ENCODE data around the gene SHROOM2.

SHROOM2 gene

GRCh38 chrX:9861711-9862110 lies 75.5 kb downstream of the SHROOM2 start:
- H3K4me1 ChIP-seq (ENCODE audit: control insufficient read depth, insufficient read depth, low read depth, low read length), result peaks cover 16% of the 10 kb centered on the region
- no peak overlapping the region for H2BK15ac ChIP-seq (ENCODE audit: low read depth, poor library complexity, severe bottlenecking)
- no peak overlapping the region for H3K4ac ChIP-seq (ENCODE audit: low read depth in 1 of 2, low read length in 2 of 2)
- peaks cover 0 to 10% of the 10 kb centered on the region in 2 experiments for H3K36me3 ChIP-seq (ENCODE audit: control insufficient read depth in 1 of 2, insufficient read depth in 2 of 2, low read depth in 1 of 2, low read length in 2 of 2)
- no peak overlapping the region for H3K9ac ChIP-seq (ENCODE audit: low read length)
- H3K18ac ChIP-seq (ENCODE audit: low read depth in 1 of 2, low read length in 2 of 2), result no peak overlapping the region
- no peak overlapping the region for H4K8ac ChIP-seq (ENCODE audit: low read length)
- H3K9me3 ChIP-seq (ENCODE audit: control insufficient read depth, low read length), result no peaks in the 10 kb centered on the region
- 94% methylated on average over 6 of the region's 9 CpGs for WGBS
- peaks cover 7% of the 10 kb centered on the region for H3K79me1 ChIP-seq (replicated peaks; ENCODE audit: low read length, poor library complexity, severe bottlenecking)
- H4K91ac ChIP-seq (ENCODE audit: low read length), result no peak overlapping the region
- no peak overlapping the region for H2AFZ ChIP-seq (ENCODE audit: low read depth, low read length)
- no peaks in the 10 kb centered on the region for H3K27me3 ChIP-seq (ENCODE audit: control insufficient read depth in 1 of 2, insufficient read depth in 1 of 2, low read length in 2 of 2)
- H3K23ac ChIP-seq (ENCODE audit: low read length in 2 of 2), result no peak overlapping the region
- no peak overlapping the region for H2BK5ac ChIP-seq (ENCODE audit: low read depth, low read length, poor library complexity, severe bottlenecking)
- H3K14ac ChIP-seq (ENCODE audit: low read length in 2 of 2), result no peak overlapping the region
- H2BK120ac ChIP-seq (ENCODE audit: low read depth, low read length), result no peak overlapping the region
- no peak overlapping the region for H3K4me3 ChIP-seq (ENCODE audit: insufficient read depth in 1 of 2, low read depth in 1 of 2, low read length in 2 of 2)
- no peak overlapping the region for H3K27ac ChIP-seq (ENCODE audit: low read length, poor library complexity, severe bottlenecking)
- DNase-seq, result no peak
- no peak overlapping the region for H3K4me2 ChIP-seq (ENCODE audit: low read length, poor library complexity, severe bottlenecking)
- H2BK12ac ChIP-seq (ENCODE audit: low read length in 2 of 2), result no peak overlapping the region
- no peak overlapping the region for H2AK5ac ChIP-seq (ENCODE audit: low read length, severe bottlenecking)

- no peak overlapping the region for H3K23ac ChIP-seq (ENCODE audit: low read length in 2 of 2)
- no peak overlapping the region for H4K91ac ChIP-seq (ENCODE audit: low read length)
- no peak overlapping the region for H3K14ac ChIP-seq (ENCODE audit: low read length in 2 of 2)
- H3K4me1 ChIP-seq (ENCODE audit: control insufficient read depth, insufficient read depth, low read depth, low read length), result peaks cover 16% of the 10 kb centered on the region
- H2AFZ ChIP-seq (ENCODE audit: low read depth, low read length), result no peak overlapping the region
- H2BK5ac ChIP-seq (ENCODE audit: low read depth, low read length, poor library complexity, severe bottlenecking), result no peak overlapping the region
- H2BK120ac ChIP-seq (ENCODE audit: low read depth, low read length), result no peak overlapping the region
- H3K36me3 ChIP-seq (ENCODE audit: control insufficient read depth in 1 of 2, insufficient read depth in 2 of 2, low read depth in 1 of 2, low read length in 2 of 2), result peaks cover 0 to 12% of the 10 kb centered on the region in 2 experiments
- no peak overlapping the region for H3K4me2 ChIP-seq (ENCODE audit: low read length, poor library complexity, severe bottlenecking)
- H3K4ac ChIP-seq (ENCODE audit: low read depth in 1 of 2, low read length in 2 of 2), result no peak overlapping the region
- H3K79me1 ChIP-seq (replicated peaks; ENCODE audit: low read length, poor library complexity, severe bottlenecking), result peaks cover 7% of the 10 kb centered on the region
- no peak overlapping the region for H2BK15ac ChIP-seq (ENCODE audit: low read depth, poor library complexity, severe bottlenecking)
- H3K4me3 ChIP-seq (ENCODE audit: insufficient read depth in 1 of 2, low read depth in 1 of 2, low read length in 2 of 2), result no peak overlapping the region
- H3K27ac ChIP-seq (ENCODE audit: low read length, poor library complexity, severe bottlenecking), result no peak overlapping the region
- H3K18ac ChIP-seq (ENCODE audit: low read depth in 1 of 2, low read length in 2 of 2), result no peak overlapping the region
- H3K9me3 ChIP-seq (ENCODE audit: control insufficient read depth, low read length), result no peaks in the 10 kb centered on the region
- H2AK5ac ChIP-seq (ENCODE audit: low read length, severe bottlenecking), result no peak overlapping the region
- no peaks in the 10 kb centered on the region for H3K27me3 ChIP-seq (ENCODE audit: control insufficient read depth in 1 of 2, insufficient read depth in 1 of 2, low read length in 2 of 2)
- peak overlapping the region in 1 of 2 experiments; percentile 10 for H2BK12ac ChIP-seq (ENCODE audit: low read length in 2 of 2)
- no peak for DNase-seq
- H4K8ac ChIP-seq (ENCODE audit: low read length), result no peak overlapping the region
- WGBS, result 86% methylated on average over 10 of the region's 11 CpGs
- H3K9ac ChIP-seq (ENCODE audit: low read length), result no peak overlapping the region
Measured at GRCh38 chrX:9862525-9862924, 76.3 kb downstream of the SHROOM2 start.

GRCh38 chrX:9862953-9863352 lies 76.7 kb downstream of the SHROOM2 start:
- Histone ChIP-seq H3K4me2 (ENCODE audit: low read length, poor library complexity, severe bottlenecking) (no peak overlapping the region), H3K4me1 (ENCODE audit: control insufficient read depth, insufficient read depth, low read depth, low read length) (peaks cover 13% of the 10 kb centered on the region), H2AK5ac (ENCODE audit: low read length, severe bottlenecking) (no peak overlapping the region), H3K9ac (ENCODE audit: low read length) (no peak overlapping the region), H4K8ac (ENCODE audit: low read length) (no peak overlapping the region), H2BK120ac (ENCODE audit: low read depth, low read length) (no peak overlapping the region), H3K23ac (ENCODE audit: low read length in 2 of 2) (no peak overlapping the region), H2BK12ac (ENCODE audit: low read length in 2 of 2) (no peak overlapping the region), H2AFZ (ENCODE audit: low read depth, low read length) (no peak overlapping the region), H3K4ac (ENCODE audit: low read depth in 1 of 2, low read length in 2 of 2) (no peak overlapping the region), H3K27ac (ENCODE audit: low read length, poor library complexity, severe bottlenecking) (no peak overlapping the region), H3K9me3 (ENCODE audit: control insufficient read depth, low read length) (no peaks in the 10 kb centered on the region), H2BK15ac (ENCODE audit: low read depth, poor library complexity, severe bottlenecking) (no peak overlapping the region), H3K79me1 (replicated peaks; ENCODE audit: low read length, poor library complexity, severe bottlenecking) (peaks cover 6% of the 10 kb centered on the region), H3K36me3 (ENCODE audit: control insufficient read depth in 1 of 2, insufficient read depth in 2 of 2, low read depth in 1 of 2, low read length in 2 of 2) (peaks cover 0 to 12% of the 10 kb centered on the region in 2 experiments), H2BK5ac (ENCODE audit: low read depth, low read length, poor library complexity, severe bottlenecking) (no peak overlapping the region), H3K18ac (ENCODE audit: low read depth in 1 of 2, low read length in 2 of 2) (no peak overlapping the region), H3K4me3 (ENCODE audit: insufficient read depth in 1 of 2, low read depth in 1 of 2, low read length in 2 of 2) (no peak overlapping the region), H3K27me3 (ENCODE audit: control insufficient read depth in 1 of 2, insufficient read depth in 1 of 2, low read length in 2 of 2) (no peaks in the 10 kb centered on the region), H3K14ac (ENCODE audit: low read length in 2 of 2) (no peak overlapping the region), H4K91ac (ENCODE audit: low read length) (no peak overlapping the region)
- 95% methylated on average over 7 of the region's 7 CpGs for WGBS
- no peak for DNase-seq

GRCh38 chrX:9864011-9864410 lies 77.8 kb downstream of the SHROOM2 start:
- Histone ChIP-seq H3K4me3 (ENCODE audit: insufficient read depth in 1 of 2, low read depth in 1 of 2, low read length in 2 of 2) (no peak overlapping the region), H3K4me1 (ENCODE audit: control insufficient read depth, insufficient read depth, low read depth, low read length) (peaks cover 13% of the 10 kb centered on the region), H2BK5ac (ENCODE audit: low read depth, low read length, poor library complexity, severe bottlenecking) (no peak overlapping the region), H3K4me2 (ENCODE audit: low read length, poor library complexity, severe bottlenecking) (no peak overlapping the region), H4K91ac (ENCODE audit: low read length) (no peak overlapping the region), H3K27ac (ENCODE audit: low read length, poor library complexity, severe bottlenecking) (no peak overlapping the region), H2AK5ac (ENCODE audit: low read length, severe bottlenecking) (no peak overlapping the region), H3K9ac (ENCODE audit: low read length) (no peak overlapping the region), H3K9me3 (ENCODE audit: control insufficient read depth, low read length) (no peaks in the 10 kb centered on the region), H3K23ac (ENCODE audit: low read length in 2 of 2) (no peak overlapping the region), H3K14ac (ENCODE audit: low read length in 2 of 2) (no peak overlapping the region), H3K27me3 (ENCODE audit: control insufficient read depth in 1 of 2, insufficient read depth in 1 of 2, low read length in 2 of 2) (no peaks in the 10 kb centered on the region), H2BK120ac (ENCODE audit: low read depth, low read length) (no peak overlapping the region), H2BK12ac (ENCODE audit: low read length in 2 of 2) (no peak overlapping the region), H2AFZ (ENCODE audit: low read depth, low read length) (no peak overlapping the region), H3K18ac (ENCODE audit: low read depth in 1 of 2, low read length in 2 of 2) (no peak overlapping the region), H3K36me3 (ENCODE audit: control insufficient read depth in 1 of 2, insufficient read depth in 2 of 2, low read depth in 1 of 2, low read length in 2 of 2) (peaks cover 0 to 12% of the 10 kb centered on the region in 2 experiments), H3K4ac (ENCODE audit: low read depth in 1 of 2, low read length in 2 of 2) (no peak overlapping the region), H3K79me1 (replicated peaks; ENCODE audit: low read length, poor library complexity, severe bottlenecking) (peaks cover 6% of the 10 kb centered on the region), H2BK15ac (ENCODE audit: low read depth, poor library complexity, severe bottlenecking) (no peak overlapping the region), H4K8ac (ENCODE audit: low read length) (no peak overlapping the region)
- WGBS, result 59% methylated on average over 9 of the region's 10 CpGs
- no peak for DNase-seq

Data from mesenchymal stem cell (in vitro differentiated cells and primary cell).